ENCODE results near the gene IL31. TPM values are rescaled to one million over a fixed set of nuclear protein-coding genes. Genes with fewer than 3 reads are reported as not detected.
"Not testable (repeated sequence)": the region's sequence is repeated elsewhere in the genome, so short reads cannot be mapped to it uniquely, and the experiment has no call there.

The IL31 gene
- total RNA-seq, 6 donors from 2014 or later = not detected

- DNase-seq = no peak
- 83 to 88% methylated on average over 6 to 10 of the region's 10 CpGs for WGBS, 2 donors
- no peaks in the 10 kb centered on the region for H3K36me3 ChIP-seq
- TF ChIP-seq POLR2A (IDR thresholded peaks at IDR 0.05) (no peak), EP300 (IDR thresholded peaks at IDR 0.05) (no peak)
- no peak overlapping the region for H3K4me3 ChIP-seq
- H3K27me3 ChIP-seq = peaks cover 0 to 2% (median 0%) of the 10 kb centered on the region in 4 donors
- H3K27ac ChIP-seq = no peak overlapping the region
- no peaks in the 10 kb centered on the region for H3K9me3 ChIP-seq
- peaks cover 0 to 13% (median 8%) of the 10 kb centered on the region in 4 donors for H3K4me1 ChIP-seq
- no peak for ATAC-seq (ENCODE audit: low FRiP score in 2 of 2)
Observed at GRCh38 chr12:122185494-122186082, 11.6 kb upstream of the IL31 start.

GRCh38 chr12:122185079-122185478, 11.1 kb upstream of the IL31 start:
- no peak for ATAC-seq (ENCODE audit: low FRiP score in 2 of 2)
- H3K27me3 ChIP-seq = peaks cover 0 to 2% (median 0%) of the 10 kb centered on the region in 4 donors
- DNase-seq = no peak
- TF ChIP-seq CTCF (IDR thresholded peaks at IDR 0.05) = no peak
- H3K27ac ChIP-seq = no peak overlapping the region
- WGBS, 2 donors = 95 to 98% methylated on average over 7 of the region's 7 CpGs
- no peaks in the 10 kb centered on the region for H3K36me3 ChIP-seq
- no peaks in the 10 kb centered on the region for H3K9me3 ChIP-seq
- H3K4me1 ChIP-seq = peaks cover 0 to 13% (median 8%) of the 10 kb centered on the region in 4 donors
- no peak overlapping the region for H3K4me3 ChIP-seq

- TF ChIP-seq POLR2A (IDR thresholded peaks at IDR 0.05) (no peak), EP300 (IDR thresholded peaks at IDR 0.05) (no peak)
- Histone ChIP-seq H3K4me3 (no peak overlapping the region), H3K9me3 (no peaks in the 10 kb centered on the region), H3K4me1 (peaks cover 0 to 13% (median 8%) of the 10 kb centered on the region in 4 donors), H3K27me3 (peaks cover 0 to 2% (median 0%) of the 10 kb centered on the region in 4 donors), H3K27ac (no peak overlapping the region), H3K36me3 (no peaks in the 10 kb centered on the region)
- ATAC-seq (ENCODE audit: low FRiP score in 2 of 2) (no peak), DNase-seq (no peak)
- 68 to 80% methylated on average over 18 of the region's 18 CpGs for WGBS, 2 donors
Observed at GRCh38 chr12:122184517-122184916, 10.5 kb upstream of the IL31 start.

GRCh38 chr12:122183588-122183940, 9.5 kb upstream of the IL31 start:
- TF ChIP-seq POLR2AphosphoS5 (IDR thresholded peaks at IDR 0.05) (no peak), CTCF (IDR thresholded peaks at IDR 0.05) (no peak), EP300 (IDR thresholded peaks at IDR 0.05) (no peak), POLR2A (IDR thresholded peaks at IDR 0.05) (no peak)
- DNase-seq (no peak), ATAC-seq (ENCODE audit: low FRiP score in 2 of 2) (peak in 1 of 2 donors; percentile 14)
- H3K36me3 ChIP-seq = no peaks in the 10 kb centered on the region
- H3K4me3 ChIP-seq = peak overlapping the region in 3 of 4 donors; percentile 50 to 60 (median 51)
- H3K4me1 ChIP-seq = peaks cover 0 to 13% (median 8%) of the 10 kb centered on the region in 4 donors
- 75 to 80% methylated on average over 9 to 10 of the region's 10 CpGs for WGBS, 2 donors
- no peak overlapping the region for H3K27ac ChIP-seq
- no peaks in the 10 kb centered on the region for H3K9me3 ChIP-seq
- H3K27me3 ChIP-seq = peaks cover 0 to 2% (median 0%) of the 10 kb centered on the region in 4 donors

- Histone ChIP-seq H3K27ac (no peak within 1 kb of the TSS), H3K27me3 (peaks cover 0 to 2% (median 0%) of the 10 kb centered on the region in 4 donors), H3K4me1 (peaks cover 0 to 13% (median 8%) of the 10 kb centered on the region in 4 donors), H3K36me3 (no peaks in the 10 kb centered on the region), H3K9me3 (no peaks in the 10 kb centered on the region), H3K4me3 (peak within 1 kb of the TSS; percentile 18 to 60 (median 50))
- 3 to 10% methylated on average over 6 to 44 of the region's 63 CpGs for WGBS, 2 donors
- peak; percentile 56 to 80 for ATAC-seq (ENCODE audit: low FRiP score in 2 of 2)
- DNase-seq = peak; percentile 47 to 92
- no peak for TF ChIP-seq EP300 (IDR thresholded peaks at IDR 0.05)
- TF ChIP-seq CTCF (IDR thresholded peaks at IDR 0.05) = no peak
- no peak for TF ChIP-seq POLR2AphosphoS5 (IDR thresholded peaks at IDR 0.05)
- TF ChIP-seq POLR2A (IDR thresholded peaks at IDR 0.05) = peak in 1 of 4 donors; percentile 15
Observed at GRCh38 chr12:122182887-122183587, 9.0 kb upstream of the IL31 start, which contains the start of gene LRRC43. LRRC43 (plus strand) TSS chr12:122183123; CDS start chr12:122183145, 22 bp downstream.

- H3K36me3 ChIP-seq; H3K4me3 ChIP-seq; DNase-seq; ATAC-seq (ENCODE audit: low FRiP score in 2 of 2); H3K27ac ChIP-seq; H3K27me3 ChIP-seq; H3K9me3 ChIP-seq; H3K4me1 ChIP-seq: not testable (repeated sequence)
- 93 to 94% methylated on average over 4 of the region's 4 CpGs for WGBS, 2 donors
Observed at GRCh38 chr12:122176473-122176872, 2.5 kb upstream of the IL31 start.

Data from upper lobe of left lung (tissue), 6 donors.